Measurements from ENCODE around the gene DCUN1D2.

Gene DCUN1D2

DNA sequence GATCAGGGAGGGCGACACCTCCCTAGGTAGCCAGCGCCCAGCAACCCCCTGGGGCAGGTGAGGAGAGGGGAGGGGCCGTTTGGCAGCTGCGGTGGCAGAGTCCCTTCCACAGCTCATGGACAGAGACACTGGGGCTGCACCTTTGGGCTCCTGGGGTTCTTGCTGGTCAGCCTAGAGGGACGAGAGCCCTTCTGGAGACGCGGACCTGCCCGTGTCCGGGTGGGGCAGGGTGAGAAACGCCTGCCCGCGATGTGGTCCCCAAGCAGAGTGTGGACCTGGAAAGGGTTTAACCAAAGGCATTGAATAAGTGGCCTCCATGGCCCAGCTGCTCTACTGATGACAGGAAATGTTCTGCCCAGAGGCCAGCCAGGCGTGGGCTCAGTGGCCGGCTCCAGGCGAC is 75.5 kb downstream of the DCUN1D2 start:
- no peak for DNase-seq (ENCODE audit: extremely low read depth, low read depth)
- TF ChIP-seq, protein P1, sequence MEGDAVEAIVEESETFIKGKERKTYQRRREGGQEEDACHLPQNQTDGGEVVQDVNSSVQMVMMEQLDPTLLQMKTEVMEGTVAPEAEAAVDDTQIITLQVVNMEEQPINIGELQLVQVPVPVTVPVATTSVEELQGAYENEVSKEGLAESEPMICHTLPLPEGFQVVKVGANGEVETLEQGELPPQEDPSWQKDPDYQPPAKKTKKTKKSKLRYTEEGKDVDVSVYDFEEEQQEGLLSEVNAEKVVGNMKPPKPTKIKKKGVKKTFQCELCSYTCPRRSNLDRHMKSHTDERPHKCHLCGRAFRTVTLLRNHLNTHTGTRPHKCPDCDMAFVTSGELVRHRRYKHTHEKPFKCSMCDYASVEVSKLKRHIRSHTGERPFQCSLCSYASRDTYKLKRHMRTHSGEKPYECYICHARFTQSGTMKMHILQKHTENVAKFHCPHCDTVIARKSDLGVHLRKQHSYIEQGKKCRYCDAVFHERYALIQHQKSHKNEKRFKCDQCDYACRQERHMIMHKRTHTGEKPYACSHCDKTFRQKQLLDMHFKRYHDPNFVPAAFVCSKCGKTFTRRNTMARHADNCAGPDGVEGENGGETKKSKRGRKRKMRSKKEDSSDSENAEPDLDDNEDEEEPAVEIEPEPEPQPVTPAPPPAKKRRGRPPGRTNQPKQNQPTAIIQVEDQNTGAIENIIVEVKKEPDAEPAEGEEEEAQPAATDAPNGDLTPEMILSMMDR (IDR thresholded peaks at IDR 0.05; ENCODE audit: low read depth, low read length) = no peak

DNA sequence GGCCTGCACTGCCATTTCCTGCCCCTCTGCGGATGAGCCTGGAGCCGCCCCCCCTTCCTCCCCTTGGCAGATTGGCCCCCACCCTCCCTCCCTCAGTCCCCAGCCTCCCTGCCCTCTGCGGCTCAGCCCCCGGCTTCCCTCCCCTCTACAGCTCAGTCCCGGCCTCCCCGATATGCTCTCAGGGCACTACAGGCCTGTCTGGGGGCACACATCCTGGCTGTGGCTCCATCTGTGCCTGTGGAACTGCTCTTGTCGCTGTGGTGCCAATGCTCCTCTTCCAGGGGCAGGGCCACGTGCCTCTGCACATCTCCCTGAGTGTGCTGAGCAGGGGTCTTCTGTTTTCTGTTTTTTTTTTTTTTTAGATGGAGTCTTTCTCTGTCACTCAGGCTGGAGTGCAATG is 76.2 kb downstream of the DCUN1D2 start:
- no peak for DNase-seq (ENCODE audit: extremely low read depth, low read depth)
- TF ChIP-seq, protein P1 (IDR thresholded peaks at IDR 0.05; ENCODE audit: low read depth, low read length) = no peak

DNA sequence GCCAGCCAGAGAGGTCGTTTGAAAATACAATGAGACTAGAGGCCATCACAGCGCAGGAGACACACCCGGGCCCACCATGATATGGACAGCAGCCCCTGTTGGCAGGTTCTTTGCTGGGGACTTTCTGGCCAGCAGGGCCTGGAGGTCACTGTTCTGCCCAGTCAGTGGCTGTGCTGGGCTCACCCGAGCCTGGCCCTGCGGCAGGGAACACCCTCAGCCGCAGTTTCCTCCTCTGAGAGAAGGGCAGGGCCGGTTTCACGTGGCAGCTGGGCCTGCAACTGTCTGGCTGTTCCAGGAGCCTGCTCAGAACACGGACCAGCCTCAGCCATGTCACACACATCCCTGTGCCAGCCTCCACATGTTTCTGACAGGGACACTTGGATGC is 76.6 kb downstream of the DCUN1D2 start:
- no peak for DNase-seq (ENCODE audit: extremely low read depth, low read depth)
- TF ChIP-seq, protein P1 (IDR thresholded peaks at IDR 0.05; ENCODE audit: low read depth, low read length) = no peak

DNA sequence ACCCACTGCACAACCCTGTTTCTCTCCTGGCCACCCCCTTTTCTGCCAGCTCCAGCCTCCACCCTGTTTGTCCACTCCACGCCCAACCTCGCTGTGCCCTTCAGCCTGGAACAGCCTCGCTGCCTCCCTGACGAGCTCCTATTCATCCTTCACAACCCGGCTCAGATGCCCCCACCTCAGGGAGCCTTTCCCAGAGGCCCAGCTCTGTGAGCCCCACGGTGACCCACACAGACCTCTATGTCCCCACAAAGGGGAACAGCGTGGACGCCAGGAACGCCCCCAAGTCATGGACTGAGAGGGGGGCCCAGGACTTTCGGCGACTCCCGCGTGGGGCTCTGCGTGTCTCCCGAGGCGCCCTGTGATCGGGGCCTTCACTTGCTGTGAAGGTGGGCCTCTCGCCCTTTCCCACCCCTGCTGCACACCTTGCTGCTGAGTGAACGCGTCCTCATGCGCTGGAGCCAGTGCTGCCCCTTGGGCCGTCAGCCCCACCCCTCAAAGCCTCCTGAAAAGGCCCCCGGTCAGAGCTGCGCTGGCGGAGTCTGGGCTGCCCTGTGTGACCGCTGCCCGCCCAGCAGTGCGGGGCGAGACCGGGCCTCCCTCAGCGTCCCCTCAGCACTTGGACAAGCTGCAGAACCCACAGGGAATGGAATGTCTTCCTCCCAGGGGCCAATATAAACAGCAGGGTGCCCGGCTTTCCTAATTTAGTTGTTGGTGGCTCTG is 77.2 kb downstream of the DCUN1D2 start:
- DNase-seq (ENCODE audit: extremely low read depth, low read depth) = no peak
- TF ChIP-seq, protein P1 (IDR thresholded peaks at IDR 0.05; ENCODE audit: low read depth, low read length) = no peak

DNA sequence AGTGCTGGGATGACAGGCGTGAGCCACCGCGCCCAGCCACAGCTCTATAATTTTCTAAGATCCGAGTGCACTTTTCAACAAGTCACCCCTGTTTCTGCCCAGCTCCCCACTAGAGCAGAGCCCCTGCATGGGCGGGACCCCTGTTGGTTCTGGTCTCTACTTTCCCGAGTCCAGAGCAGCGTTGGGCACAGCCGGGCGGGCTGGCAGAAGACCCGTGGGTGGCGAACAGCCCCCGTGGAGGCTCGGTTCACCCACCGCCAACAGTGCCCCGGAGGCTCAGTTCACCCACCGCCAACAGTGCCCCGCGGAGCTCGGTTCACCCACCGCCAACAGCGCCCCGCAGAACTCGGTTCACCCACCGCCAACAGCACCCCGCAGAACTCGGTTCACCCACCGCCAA is 78.1 kb downstream of the DCUN1D2 start:
- no peak for DNase-seq (ENCODE audit: extremely low read depth, low read depth)
- TF ChIP-seq, protein P1 (IDR thresholded peaks at IDR 0.05; ENCODE audit: low read depth, low read length) = no peak

DNA sequence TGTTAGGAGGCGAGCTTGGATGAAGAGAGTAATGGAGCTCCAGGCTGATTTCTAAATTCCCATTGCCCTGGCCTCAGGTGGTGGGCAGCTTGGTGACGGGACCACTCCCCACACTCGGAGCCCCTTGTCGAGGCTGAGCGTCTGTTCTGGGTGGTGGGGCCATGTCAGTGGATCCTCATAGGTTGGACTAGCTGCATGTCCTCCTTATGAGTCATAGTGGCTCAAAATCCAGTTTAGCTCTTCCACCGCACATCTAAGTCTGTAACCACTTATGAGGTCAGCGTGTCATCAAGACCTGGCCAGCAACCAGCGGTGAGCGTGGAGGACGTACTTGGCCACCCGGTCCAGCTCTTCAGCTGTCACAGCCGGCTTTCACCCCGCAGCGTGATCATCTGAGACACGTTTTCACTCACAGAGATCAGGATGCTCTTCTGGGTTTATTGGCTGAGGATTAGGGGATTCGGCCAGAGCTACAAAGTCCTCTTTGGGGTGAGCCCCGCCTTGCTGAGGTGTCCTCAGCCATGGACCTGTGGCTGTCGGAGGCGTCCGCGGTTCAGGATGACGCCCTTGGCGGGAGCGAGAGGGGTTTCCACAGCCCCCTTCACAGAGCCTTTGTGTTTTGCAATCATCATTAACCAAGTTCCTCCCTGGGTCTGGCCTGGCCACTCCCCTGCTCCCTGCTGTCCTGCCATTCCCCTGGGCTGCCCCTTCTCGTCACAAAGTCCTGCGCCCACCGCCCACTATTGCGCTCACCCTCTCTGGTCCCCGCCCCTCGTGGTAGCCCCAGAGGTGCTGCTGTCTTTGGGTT is 79.1 kb downstream of the DCUN1D2 start:
- TF ChIP-seq, protein P1 (IDR thresholded peaks at IDR 0.05; ENCODE audit: low read depth, low read length) = no peak
- DNase-seq (ENCODE audit: extremely low read depth, low read depth) = peak; percentile 86

Data from AG09319 (cell line).